ENCODE results near the gene ARHGAP28.

ARHGAP28 gene

DNA sequence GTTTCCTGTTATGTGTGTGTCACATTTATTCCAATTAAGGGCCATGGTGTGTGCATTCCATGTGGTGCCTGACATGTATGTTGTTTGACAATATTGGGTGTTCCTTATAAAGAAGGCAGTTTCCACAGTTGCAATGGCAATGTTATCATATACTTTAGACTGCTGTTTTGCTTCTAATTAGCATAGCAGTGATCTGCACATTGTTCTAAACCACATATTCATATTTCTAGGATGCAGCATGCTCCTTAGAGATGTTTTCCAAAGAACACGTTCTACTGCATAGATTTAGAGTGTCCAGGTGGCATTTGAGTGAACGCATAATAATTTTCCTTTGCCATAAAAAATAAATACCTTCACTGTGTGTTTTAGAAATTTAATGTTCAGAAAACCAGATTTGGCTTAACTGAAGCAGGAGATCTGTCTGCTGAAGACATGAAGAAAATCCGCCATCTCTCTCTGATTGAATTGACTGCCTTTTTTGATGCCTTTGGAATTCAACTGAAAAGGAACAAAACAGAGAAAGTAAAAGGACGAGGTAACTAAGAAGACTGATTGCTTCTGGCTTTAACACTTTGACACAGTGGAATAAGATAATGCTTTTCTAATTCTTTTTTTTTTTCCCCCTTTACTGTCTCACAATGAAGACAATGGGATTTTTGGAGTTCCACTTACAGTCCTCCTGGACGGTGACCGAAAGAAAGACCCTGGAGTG, 143.7 kb downstream of the ARHGAP28 start:
- no peak for DNase-seq (ENCODE audit: low spot score)

DNA sequence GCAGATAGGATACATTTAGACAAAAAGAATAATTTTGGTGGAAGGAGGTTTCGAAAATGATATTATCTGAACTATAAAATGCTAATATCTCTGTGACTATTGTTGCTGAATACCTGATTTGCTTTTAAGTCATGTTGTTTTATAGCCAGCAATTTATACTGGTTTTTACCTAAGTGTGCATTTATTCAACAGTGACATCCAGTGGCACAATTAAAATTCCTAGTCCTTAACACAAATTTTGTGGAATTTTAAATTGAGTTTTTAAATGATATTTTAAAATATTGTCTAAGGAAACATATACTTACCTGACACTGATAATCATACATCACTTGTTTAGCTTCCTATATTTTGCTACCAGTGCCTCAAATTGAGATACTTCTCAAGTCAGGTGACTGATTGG, 144.8 kb downstream of the ARHGAP28 start:
- DNase-seq (ENCODE audit: low spot score), result no peak

DNA sequence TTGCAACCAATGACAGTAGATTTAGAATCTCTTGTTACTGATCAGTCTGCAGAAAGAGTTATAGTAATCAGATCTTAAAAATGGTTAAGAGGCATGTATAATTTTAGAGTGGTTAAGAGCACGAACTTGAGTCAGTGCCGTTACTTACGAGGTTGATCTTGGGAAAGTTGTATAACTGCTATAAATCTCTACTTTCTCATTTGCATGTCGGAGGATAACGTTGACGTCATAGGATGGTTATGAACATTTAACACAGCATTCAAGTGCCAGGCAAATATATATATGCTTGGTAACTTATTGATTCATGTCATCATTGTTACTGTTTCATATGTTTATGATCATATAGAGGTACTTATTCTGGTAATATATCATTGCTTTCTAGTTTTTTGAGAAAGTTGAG, 146.2 kb downstream of the ARHGAP28 start:
- no peak for DNase-seq (ENCODE audit: low spot score)

DNA sequence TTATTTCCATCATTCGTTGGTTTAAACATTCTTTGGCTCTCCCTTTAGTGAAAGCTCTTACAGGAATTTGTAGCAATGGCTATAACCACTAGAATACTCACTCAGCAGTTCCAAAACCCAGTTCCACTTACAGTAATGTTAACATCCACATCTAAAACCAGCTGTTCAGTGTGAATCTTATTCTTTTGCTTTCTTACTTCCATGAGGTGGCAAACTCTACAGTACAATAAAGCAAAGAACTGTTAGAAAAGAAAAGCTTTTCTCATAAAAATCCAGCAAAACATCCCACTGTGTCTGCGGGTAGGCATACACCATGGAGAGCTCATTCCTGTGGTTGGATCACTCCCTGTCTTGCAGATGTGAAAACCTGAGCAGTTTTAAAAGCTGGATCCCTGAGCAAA, 147.1 kb downstream of the ARHGAP28 start:
- no peak for DNase-seq (ENCODE audit: low spot score)

DNA sequence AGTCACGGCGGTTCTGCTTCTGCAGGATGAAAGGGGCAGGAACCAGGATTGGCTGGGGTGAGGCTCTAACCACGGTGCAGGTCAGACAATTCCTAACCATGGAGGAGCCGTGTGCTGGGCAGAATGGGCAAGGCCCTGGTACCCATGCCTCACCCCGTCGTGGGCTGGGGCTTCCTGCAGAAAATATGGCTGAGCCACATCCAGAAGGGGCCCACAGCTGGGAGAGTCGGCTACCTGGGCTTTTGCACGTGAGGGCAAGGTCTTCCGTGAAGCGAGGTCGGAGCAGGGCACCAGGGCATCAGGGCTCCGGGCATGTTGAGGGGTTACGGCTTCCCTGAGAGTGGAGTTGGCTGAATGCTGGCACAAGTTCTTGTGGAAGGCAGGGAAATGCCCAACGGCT, 147.8 kb downstream of the ARHGAP28 start:
- no peak for DNase-seq (ENCODE audit: low spot score)

DNA sequence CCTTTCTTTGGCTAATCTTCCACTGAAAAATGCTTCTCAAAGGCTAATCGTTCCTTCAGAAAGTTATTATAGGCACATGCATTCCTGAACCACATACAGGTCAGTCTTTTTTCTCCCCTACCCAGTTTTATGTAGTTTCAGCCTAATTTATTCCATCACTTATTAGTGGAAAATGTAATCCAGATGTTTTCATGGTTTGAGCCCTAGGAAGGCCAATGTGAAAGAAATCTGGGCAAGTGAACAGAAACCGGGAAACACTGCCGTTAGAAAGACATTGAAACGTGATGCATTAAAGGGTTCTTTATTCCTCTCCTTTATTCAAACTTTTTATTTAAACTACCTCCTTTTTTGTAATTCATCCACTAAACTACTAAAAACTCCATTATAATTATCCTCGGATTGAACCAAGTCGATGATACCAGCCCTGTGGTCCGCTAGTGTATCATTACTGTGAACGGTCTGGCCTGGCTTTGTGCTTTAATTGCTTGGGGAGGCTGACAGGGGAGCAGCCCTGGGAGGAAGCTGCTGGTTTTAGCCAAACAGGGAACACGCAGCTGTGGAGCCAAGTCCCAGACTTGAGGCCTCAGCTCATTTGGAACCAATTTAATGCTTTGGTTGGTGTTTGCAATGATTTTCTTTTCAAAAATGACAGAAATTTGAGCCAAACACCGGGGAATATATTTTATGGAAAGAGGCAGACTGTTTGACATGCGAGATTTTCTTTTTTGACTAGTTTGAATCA, 149.2 kb downstream of the ARHGAP28 start:
- no peak for DNase-seq (ENCODE audit: low spot score)

DNA sequence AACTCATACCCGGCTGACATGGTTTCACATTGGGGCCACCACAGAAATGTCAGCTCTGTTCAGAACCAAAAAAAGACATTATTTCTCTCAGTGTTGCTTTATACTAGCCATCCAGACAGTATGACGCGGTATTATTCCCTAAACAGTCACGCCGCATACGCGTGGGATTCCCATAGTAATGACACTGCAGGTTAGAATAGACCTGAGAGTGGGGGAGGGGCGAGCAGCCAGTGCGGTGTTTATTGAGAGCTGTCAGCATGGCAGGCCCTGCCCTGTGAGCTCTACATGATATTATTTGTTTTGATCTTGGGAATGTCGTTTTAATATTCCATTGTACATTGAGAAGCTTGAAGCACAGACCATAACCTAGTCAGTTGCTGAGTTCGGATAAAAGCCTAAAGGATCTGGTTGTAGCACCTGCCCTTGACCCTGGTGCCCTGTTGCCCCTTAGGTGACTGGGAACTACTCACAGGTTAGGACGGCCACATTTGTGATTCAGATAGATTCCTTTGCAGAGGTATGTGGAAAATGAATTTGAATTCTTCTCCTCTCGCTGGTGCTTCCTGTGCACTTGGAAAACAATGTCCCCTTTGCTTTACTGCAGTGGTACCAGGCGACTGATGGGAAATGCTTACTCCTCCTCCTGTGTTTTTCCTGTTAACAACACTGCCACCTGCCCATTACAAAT, 150.1 kb downstream of the ARHGAP28 start:
- no peak for DNase-seq (ENCODE audit: low spot score)

DNA sequence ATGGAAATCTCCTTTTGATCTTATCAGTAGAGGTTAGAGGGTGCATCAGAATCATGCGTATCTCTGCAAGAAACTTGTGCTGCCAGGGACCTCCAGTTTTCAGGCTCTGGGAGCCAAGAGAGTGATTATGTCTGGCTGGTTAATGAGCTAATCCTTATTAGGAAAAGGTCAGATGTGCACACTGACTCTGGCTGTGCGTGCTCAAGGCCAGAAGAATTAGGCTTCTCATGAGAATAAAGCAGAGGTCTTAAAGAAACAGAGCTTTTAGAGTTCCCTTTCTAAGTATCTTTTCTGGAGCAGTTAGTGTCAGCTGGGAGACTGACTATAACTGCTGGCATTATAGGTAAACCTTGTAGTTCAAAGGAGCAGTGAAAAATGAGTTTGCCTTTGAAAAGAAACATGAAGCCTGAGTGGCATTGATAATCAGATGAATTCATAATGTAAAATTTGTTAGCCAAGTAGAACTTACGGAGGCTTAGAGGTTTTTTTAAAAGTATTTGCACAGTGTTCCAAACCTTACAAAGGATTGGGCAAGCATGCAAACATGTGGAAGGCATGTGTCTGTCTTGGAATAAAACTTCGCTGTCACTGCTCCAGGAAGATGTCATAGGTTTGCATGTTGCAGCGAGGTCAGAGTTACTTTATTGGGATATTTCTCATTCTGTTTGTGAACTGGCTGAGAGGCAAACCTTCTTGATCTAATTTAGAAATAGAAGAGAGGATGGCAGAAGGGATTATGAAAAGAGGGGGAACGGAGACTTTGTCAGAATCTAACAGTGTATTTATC, 151.7 kb downstream of the ARHGAP28 start:
- DNase-seq (ENCODE audit: low spot score), result no peak

DNA sequence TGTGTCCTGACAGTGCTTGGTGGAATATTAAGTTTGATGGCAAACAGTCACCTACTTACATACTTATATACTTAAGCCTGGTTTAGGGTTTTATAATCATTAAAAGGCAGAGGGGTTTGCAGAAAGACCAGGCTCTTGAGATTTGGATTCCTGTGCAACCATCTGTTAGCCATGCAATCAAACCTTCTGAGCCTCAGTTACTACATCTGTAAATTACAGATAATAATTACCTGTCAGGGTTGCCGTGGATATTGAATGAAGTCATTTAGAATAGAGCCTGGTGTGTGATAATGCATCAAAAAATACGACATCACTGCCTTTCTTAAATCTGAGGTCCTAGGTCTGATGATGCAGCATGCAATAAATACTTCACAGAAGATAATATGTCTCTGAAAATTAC, 152.9 kb downstream of the ARHGAP28 start:
- DNase-seq (ENCODE audit: low spot score), result no peak

DNA sequence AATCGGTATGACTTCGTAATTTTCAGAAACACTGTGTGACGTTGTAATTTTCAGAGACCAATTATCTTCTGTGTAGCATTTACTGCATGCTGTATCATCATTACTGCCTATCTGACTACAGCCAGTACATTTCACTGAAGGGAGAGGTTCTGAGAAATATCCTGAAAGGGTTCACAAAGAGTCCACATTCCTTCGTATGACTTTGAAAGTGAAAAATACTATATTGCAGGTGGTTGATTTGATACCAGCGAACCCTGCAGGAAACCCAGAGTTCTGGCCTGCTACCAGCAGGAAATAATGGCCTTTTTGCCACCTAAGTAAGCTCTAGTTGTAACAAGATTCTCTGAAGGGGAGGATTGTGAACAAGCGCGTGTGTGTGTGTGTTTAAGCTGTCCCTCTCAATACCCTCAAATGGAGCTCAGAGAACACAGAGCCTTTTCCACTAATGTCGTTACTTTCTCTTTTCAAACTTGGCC, 155.5 kb downstream of the ARHGAP28 start:
- DNase-seq (ENCODE audit: low spot score), result no peak

DNA sequence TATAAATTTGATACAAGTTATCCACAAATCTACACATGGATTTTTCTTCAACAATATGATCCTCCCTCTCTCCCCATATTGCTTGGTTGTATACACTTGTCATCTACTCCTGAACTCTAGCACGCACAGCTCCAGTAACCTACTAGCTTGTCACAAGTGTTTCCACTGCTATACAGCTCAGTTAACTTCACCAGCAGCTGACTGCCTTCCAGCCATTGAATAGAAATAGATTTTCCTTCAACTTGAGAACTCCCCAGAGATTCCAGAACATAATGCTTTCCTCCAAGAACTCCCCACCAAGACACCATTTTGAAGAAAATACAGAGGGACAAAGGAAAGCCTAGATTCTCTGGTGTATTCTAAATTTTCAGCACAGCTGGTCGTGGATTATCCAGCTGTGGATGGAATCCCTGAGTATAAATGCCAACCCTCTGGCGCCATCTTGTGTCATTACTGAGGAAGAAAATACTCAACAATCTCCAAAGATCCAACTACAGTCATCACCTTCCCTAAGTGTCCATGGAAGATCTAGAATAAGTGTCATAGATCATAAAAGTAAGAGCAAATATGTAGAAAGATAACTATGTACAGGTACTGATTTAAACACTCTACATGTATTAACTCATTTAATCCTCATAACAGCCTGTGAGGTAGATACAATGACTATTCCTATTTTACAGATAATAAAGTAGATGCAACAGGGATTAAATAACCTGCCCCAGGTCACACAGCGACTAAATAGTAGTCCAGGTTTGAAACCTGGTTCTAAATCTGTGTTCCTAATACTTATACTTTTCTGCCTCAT, 156.7 kb downstream of the ARHGAP28 start:
- peak; percentile 46 for DNase-seq (ENCODE audit: low spot score)

DNA sequence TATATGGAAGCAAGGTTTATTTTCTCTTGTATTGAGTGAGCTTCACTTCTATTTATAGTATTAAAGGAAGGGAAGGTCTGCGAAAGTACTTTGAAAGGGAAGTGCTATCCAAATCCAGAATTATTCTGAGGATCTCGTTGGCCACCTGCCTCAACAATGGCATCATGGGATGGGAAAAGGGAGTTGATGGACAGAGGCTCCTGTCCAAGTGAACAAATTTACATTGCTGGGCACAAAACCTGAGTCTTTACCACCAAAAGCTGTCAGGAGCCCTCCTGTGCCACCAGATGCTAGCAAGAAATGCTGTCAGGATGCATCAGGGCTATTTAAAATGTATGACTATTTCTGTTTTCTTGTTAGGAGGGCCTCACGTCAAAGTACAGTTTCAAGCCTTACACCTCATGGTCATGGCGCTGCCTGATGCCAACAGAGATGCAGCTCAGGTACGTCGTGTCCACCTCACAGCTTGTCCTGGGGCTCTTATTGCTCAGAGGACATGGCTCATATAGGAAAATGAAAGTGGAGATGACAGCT, 157.3 kb downstream of the ARHGAP28 start:
- DNase-seq (ENCODE audit: low spot score), result no peak

DNA sequence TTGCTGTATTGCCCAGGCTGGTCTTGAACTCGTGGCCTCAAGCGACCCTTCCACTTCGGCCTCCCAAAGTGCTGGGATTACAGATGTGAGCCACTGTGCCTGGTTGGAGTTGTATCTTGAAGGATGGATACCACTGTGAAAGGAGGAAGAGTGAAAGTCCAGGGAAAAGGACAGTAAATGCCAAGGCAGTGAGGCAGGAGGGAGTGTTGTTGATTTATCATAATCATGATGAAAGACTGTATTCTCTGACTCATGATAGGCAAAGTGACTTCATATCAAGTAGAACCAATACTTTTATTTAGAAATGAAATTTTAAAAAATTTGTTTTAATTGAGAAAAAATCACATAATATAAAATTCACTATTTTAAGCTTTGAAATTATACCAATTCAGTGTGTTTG, 162.3 kb downstream of the ARHGAP28 start:
- DNase-seq (ENCODE audit: low spot score), result no peak

DNA sequence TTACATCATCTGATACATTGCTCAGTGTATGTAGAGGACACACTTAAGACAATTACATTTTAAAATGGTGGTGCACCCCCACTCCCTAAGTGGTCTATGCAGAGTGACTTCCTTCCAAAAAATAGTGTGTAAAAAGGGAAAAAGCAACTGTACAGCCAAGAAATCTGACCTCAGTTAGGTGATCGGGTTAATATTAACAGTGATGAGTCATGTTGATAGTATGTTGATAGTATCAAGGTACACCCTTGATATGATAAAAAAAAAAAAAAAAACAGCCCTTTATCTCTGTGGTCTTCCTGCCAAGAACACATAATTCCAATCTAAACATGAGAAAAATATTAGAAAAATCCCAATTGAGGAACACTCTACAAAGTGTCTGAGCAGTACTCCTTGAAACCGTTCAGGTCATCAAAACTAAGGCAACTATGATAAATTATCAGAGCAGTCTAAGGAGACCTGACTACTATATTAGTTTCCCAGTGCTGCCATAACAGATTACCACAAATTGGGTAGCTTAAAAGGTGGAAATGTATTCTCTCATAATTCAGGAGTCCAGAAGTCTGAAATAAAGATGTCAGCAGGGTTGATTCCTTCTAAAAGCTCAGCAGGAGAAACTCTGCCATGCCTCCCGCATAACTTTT, 171.9 kb downstream of the ARHGAP28 start:
- no peak for DNase-seq (ENCODE audit: low spot score)

DNA sequence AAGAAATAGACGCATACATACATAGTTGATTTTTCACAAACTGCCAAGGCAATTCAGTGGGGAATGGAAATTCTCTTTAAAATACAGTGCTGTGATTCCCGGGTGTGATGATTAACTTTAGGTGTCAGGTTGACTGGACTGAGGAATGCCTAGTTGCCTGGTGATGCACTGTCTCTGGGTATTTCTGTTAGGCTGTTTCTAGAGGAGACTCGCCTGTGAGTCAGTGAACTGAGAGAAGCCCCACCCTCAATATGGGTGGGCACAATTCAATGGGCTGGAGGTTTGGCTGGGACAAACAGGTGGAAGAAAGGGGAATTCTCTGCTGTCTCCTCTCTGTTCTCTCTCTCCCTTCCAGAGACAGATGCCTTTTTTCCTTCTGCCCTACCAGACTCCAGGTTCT, 187.6 kb downstream of the ARHGAP28 start:
- DNase-seq (ENCODE audit: low spot score), result no peak

DNA sequence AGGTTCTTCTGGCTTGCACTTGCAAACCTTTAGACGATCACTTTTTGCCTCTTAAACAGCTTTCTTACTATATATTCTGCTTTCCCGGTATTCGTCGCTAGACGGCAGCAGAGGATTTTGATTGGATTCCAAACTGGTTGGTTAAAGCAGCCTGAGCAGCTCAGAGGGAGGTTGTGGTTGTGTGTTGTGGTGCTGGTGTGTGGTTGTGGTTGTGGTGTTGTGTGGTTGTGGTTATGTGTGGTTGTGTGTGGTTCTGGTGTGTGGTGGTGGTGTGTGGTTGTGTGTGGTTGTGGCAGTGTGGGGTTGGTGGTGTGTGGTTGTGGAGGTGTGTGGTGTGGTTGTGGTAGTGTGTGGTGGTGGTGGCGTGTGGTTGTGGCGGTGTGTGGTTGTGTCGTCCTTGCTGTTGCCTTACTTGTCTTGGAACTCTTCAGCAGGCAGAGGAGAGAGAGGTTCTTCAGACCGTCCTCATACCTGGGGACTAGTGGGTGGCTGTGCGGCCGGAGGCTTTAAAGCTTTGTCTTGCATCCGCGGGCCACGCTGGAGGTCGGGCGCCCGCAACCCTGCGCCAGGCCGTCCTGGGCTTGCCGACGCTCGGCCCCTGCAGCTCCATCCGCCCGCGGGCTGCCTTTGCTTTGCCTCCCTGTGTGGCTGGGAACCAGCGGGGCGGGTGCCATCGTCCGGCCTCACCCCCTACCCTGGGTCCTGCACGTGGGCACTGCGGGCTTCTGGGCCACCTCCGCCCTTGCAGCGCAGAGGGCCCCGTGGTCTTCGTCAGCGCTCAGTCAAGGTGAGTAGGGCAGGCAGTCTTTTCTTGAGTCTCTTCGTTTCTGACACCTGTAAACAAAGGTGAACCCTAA, 190.8 kb downstream of the ARHGAP28 start:
- peak; percentile 31 for DNase-seq (ENCODE audit: low spot score)

DNA sequence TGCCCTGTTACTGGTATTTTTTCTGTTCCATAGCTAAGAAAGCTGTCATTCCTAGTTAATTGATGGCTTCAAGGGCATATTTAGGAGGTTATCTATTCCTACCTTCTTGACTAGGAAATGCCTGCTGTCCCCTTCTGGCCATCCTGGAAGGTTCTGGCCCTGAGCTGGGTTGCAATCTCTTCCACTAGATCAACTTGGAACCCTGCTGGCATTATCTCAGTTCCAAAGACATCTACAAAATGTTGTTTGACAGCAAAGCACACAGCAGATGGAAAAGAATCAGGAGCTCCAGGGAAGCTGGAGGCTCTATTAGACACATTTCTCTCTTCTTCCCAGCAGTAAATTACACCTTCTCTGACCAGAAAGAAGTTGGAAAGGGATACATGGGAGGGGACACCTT, 192.1 kb downstream of the ARHGAP28 start:
- no peak for DNase-seq (ENCODE audit: low spot score)

DNA sequence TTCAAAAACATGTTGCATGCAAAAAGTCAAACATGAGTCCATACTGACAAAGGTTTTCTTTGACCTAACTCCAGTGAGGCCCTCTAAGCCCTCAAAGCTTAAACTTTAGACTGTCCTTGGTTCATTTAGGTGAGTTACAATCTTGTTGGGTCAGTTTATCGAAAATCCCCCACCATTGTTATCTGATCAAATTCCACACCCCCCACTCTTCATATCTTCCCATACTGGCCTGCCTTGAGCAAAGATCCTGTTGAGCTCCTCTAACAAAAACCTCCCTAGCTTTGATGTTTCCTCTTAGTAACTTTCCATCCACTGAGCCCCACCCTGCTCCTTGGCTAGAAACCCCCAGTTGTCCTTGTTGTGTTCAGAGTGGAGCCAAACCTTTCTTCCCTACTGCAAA, 193.7 kb downstream of the ARHGAP28 start:
- no peak for DNase-seq (ENCODE audit: low spot score)

DNA sequence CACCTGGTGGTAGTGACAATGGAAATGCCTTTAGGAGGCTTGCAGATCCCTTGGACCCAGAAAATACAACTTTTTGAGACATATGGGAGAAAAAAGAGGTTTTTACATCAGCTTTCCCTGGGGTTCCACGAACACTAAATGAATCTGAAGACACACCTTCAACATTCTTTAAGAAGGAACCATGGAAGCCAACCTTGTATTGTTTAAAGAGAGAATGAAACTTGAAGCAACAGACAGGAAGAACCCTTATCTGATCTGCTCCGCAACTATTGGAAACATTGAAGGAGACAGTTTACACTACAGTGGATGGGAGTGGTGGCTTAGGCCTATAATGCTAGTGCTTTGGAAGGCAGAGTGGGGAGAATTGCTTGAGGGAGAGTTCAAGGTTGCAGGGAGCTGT, 197.6 kb downstream of the ARHGAP28 start:
- DNase-seq (ENCODE audit: low spot score), result no peak

DNA sequence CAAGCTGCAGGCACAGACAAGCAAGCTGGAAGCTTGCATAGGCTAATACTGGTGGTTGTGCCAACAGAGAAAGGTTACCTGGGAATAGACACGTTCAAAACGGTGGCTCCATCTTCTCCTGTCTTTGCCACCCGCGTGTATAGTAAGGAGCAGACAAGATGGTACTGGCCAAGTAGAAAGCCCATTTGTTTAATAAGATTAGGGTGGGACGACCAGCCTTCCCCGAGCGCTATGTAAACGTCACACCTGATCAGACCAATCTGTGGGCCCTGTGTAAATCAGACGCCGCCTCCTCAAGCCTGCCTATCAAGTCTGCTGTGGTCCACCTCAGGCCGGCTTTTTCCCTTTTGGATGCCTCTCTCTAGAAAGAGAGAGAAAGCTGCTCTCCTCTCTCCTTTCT, 198.8 kb downstream of the ARHGAP28 start:
- no peak for DNase-seq (ENCODE audit: low spot score)
